Mesodermal cell (in vitro differentiated cells): Measurements from ENCODE around the gene HDAC4.

Experiments used
- H3K27ac ChIP-seq: 2 replicates; pipeline ENCODE4 v1.7.0; 2013; ENCODE audit warnings: mild to moderate bottlenecking, low read depth, low read length, moderate library complexity; ENCODE audit not compliant: severe bottlenecking
- H3K36me3 ChIP-seq: 2 replicates; pipeline ENCODE4 v1.7.1; 2013; ENCODE audit warnings: mild to moderate bottlenecking, low read length, moderate library complexity; ENCODE audit not compliant: control insufficient read depth, insufficient read depth
- H3K4me1 ChIP-seq: one replicate; pipeline ENCODE4 v1.7.1; 2013; ENCODE audit warnings: mild to moderate bottlenecking, low read length; ENCODE audit not compliant: insufficient read depth, control insufficient read depth, poor library complexity, severe bottlenecking
- H3K4me3 ChIP-seq: 2 replicates; pipeline ENCODE4 v1.7.0; 2013; ENCODE audit warnings: low read length, control low read depth, mild to moderate bottlenecking; ENCODE audit not compliant: insufficient read depth, poor library complexity, severe bottlenecking; ENCODE audit errors: extremely low read depth
- H3K9me3 ChIP-seq: 2 replicates; pipeline ENCODE4 v1.7.1; 2013; ENCODE audit warnings: mild to moderate bottlenecking, low read length, moderate library complexity; ENCODE audit not compliant: control insufficient read depth
- WGBS, 2 experiments: methylation state at CpG; one replicate each; pipeline ENCODE4 v1.1.5; 2013; ENCODE audit warnings: missing lambda C conversion rate in 2 of 2; ENCODE audit not compliant: insufficient coverage in 2 of 2; 5-methylcytosine and 5-hydroxymethylcytosine counted together

The HDAC4 gene

DNA sequence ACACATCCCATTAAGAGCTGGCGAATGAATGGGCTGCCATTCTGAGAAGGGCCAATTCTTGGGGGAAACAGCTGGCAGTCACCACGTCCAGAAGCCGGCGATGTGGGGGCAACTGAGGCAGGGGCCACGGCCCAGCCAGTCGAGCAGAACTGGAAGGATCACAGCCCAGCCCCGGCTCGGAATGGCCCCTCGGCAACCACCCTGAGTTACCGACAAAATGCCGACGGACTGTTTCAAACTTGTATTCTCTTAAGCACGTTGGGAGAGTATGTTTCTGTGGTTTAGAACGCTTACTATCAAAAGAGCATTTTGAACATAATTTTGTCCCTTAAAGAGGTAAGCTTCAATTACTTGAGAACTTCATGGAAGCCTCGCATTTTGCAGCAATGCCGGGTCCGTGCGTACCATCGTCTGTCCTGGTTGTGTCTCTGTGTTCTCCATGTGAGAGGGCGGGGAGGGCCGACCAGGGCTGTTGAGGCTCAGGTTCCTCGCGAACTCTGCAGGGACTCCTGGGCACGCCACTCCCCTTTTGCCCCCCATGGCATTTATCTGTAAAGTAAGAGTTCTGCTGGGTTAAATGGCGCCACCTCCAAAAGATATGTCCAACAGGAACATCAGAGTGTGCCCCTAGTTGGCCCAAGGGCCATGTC is 397.1 kb downstream of the HDAC4 start:
- Histone ChIP-seq H3K4me3 (no peak overlapping the region), H3K27ac (no peak overlapping the region), H3K9me3 (no peaks in the 10 kb centered on the region), H3K4me1 (no peaks in the 10 kb centered on the region), H3K36me3 (no peaks in the 10 kb centered on the region)
- 92 to 94% methylated on average over 24 to 25 of the region's 25 CpGs for WGBS, 2 experiments

DNA sequence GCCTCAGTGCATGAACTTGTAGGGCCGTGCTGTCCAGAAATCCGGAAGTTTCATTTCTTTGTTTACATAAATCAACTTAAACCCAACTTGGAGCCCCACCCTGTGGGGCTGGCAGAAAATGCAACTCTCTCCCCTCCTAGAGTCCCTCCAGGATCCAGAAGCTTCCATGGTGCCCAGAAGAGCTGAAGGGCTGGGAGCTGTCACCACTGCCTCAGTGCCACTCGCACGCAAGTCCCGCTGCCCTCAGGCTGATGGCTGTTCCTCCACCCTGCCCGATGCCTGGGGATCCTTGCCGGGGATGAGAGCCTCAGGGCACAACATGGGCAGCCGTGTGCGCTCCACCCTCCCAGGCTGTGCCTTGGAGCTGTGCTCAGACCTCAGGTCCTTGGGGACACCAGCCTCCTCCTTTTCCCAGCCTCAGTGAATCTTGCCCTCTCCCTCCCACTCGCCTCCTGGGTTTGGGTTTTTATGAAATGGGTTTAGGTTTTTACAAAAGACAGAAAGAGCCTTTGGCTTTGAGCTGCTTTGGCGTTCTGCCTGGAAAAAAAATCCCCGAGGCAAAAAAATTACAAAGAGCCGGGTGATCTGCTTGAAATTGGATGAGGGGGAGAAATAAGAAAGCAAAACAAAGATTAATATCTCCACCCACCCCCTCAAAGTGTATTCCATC is 397.7 kb downstream of the HDAC4 start:
- no peaks in the 10 kb centered on the region for H3K36me3 ChIP-seq
- H3K27ac ChIP-seq: no peak overlapping the region
- no peaks in the 10 kb centered on the region for H3K9me3 ChIP-seq
- no peak overlapping the region for H3K4me3 ChIP-seq
- H3K4me1 ChIP-seq: no peaks in the 10 kb centered on the region
- WGBS, 2 experiments: 93 to 96% methylated on average over 7 of the region's 13 CpGs

DNA sequence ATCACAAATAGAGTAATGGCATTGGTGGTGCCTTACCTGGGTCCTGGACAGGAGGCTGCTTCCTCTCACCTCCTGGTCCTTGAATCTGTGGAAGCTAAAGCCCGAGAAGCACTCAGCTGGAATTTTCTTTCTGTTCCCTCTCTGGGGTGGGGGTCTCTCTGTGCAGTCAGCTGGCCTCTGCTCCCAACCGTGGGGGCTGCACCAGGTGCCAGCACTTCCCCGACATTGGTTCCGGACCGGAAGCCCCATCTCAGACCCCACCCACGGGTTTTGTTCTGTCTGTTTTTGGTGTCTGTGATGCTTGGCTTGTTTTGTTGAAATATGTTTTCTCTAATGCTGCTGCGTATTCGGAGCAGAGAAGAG is 398.2 kb downstream of the HDAC4 start:
- H3K4me1 ChIP-seq: no peaks in the 10 kb centered on the region
- no peak overlapping the region for H3K4me3 ChIP-seq
- H3K36me3 ChIP-seq: no peaks in the 10 kb centered on the region
- H3K9me3 ChIP-seq: no peaks in the 10 kb centered on the region
- H3K27ac ChIP-seq: no peak overlapping the region
- 91 to 93% methylated on average over 5 to 6 of the region's 8 CpGs for WGBS, 2 experiments

DNA sequence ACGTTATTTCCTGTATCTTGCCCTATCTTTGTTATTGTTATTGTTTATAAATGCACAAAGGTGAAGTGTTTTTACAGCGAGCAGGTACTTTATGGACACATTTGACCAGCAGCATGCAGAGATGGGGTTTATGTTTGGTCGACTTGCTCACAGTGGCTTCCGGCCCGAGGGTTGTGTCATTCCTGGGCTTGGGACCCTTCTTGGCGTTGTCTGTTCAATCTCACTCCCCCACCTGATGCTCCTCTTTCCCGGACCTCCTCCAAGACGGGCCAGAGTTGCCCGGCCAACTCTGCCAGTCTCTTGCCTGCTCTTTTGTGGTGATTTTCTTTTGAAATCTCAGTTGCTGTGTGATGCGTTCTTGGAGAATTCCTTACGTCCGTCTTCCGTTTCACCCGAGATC is 399.0 kb downstream of the HDAC4 start:
- 92 to 95% methylated on average over 6 to 13 of the region's 14 CpGs for WGBS, 2 experiments
- Histone ChIP-seq H3K9me3 (no peaks in the 10 kb centered on the region), H3K36me3 (no peaks in the 10 kb centered on the region), H3K4me1 (no peaks in the 10 kb centered on the region), H3K4me3 (no peak overlapping the region), H3K27ac (no peak overlapping the region)

DNA sequence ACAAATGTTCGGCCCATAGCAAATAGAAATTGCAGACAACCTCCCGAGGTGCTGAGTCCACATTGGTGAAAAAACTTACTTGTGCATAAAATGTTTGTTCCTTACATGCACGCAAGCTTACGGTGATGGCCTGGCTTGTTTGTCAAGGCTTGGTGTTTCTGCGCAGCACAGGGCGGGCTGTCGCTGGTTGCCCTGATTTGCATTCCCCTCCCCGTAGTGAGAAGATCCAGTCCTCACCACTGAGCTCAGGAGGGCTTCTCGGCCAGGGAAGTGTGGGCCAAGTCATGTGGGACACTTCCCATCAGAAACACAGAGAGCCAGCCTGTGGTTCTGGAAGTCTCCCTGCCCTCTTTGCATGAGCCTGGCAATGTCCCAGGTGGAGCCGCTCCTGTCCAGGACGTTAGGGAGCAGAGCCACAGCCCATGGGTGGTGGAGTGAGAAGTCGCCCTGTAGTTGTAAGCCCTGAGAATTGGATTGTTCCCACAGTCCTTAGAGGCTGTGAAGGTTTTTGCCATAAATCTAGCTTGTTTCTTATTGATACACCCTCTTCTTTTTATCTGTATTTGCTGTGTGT is 400.2 kb downstream of the HDAC4 start:
- no peaks in the 10 kb centered on the region for H3K4me1 ChIP-seq
- H3K9me3 ChIP-seq: no peaks in the 10 kb centered on the region
- 91 to 94% methylated on average over 11 to 12 of the region's 12 CpGs for WGBS, 2 experiments
- no peak overlapping the region for H3K4me3 ChIP-seq
- no peaks in the 10 kb centered on the region for H3K36me3 ChIP-seq
- no peak overlapping the region for H3K27ac ChIP-seq

DNA sequence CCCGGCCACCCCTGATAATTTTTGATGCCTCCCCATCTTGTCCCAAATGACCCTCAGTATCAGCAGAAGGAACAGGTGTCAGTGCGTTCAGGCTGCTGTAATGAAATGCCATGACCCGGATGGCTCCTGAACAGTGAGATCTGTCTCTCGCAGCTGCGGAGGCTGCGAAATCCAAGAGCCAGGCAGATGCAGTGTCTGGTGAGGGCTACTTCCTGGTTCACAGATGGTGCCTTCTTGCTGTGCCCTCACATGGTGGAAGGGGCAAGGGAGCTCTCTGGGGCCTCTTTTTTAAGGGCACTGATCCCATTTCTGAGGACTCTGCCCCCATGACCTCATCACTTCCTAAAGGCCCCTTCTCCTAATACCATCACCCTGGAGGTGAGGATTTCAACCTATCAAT is 400.7 kb downstream of the HDAC4 start:
- WGBS, 2 experiments: 98% methylated on average over 5 to 6 of the region's 6 CpGs
- H3K4me3 ChIP-seq: no peak overlapping the region

DNA sequence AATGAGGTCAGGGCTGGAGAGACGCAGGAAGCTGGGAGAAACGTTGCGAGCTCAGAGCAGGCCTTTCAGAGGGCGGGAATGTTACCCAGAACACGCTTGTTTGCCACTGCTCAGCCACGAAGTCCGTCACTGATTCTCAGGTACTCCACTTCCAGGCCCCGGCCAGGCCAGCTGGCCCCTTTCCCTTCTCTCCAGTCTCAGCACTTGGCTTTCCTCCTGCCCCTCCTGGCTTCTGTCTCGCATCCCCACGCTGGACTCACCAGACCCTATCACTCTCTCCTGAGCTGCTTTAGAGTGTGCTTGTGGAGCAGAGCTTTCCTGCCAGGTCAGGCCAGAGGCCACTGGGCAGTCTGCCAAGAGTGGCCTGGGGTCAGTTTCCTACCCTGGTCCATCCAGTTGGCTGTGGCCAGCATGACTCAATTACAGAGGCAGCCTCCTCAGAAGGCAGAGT is 401.5 kb downstream of the HDAC4 start:
- Histone ChIP-seq H3K4me1 (no peaks in the 10 kb centered on the region), H3K27ac (no peak overlapping the region), H3K4me3 (no peak overlapping the region), H3K9me3 (peaks cover 3% of the 10 kb centered on the region), H3K36me3 (no peaks in the 10 kb centered on the region)
- 87 to 93% methylated on average over 8 to 10 of the region's 10 CpGs for WGBS, 2 experiments

More for the DNA sequence above, 400.7 kb downstream of the HDAC4 start:
- Histone ChIP-seq H3K36me3 (no peaks in the 10 kb centered on the region), H3K27ac (no peak overlapping the region), H3K4me1 (no peaks in the 10 kb centered on the region), H3K9me3 (no peaks in the 10 kb centered on the region)

DNA sequence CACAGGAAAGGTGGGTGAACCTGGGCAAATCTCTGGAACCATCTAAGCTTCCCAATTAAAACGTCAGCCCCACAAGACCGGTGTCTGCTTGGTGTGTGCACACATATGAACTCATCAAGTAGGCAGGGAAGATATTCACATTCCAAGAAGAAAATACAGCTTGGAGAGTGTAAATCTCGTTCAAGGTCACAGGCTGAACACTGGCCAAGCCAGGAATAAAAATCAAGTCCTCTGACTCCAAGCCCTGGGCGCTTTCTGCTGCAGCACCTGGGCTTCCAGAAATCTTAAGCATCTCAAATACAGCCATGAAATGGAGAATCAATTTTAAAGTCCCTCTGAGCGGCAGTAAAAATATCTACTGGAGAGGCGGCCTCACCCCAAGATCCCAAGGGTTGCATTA is 402.0 kb downstream of the HDAC4 start:
- 96% methylated on average over 5 to 6 of the region's 6 CpGs for WGBS, 2 experiments
- H3K9me3 ChIP-seq: peaks cover 8% of the 10 kb centered on the region
- no peak overlapping the region for H3K4me3 ChIP-seq
- no peaks in the 10 kb centered on the region for H3K4me1 ChIP-seq
- H3K27ac ChIP-seq: no peak overlapping the region
- H3K36me3 ChIP-seq: no peaks in the 10 kb centered on the region
